H1 (cell line): ENCODE results near the gene RARA. TPM values are rescaled to one million over a fixed set of nuclear protein-coding genes. Genes with fewer than 3 reads are reported as not detected.

Experiments
- CTCF ChIA-PET: fragments of 300-600 bp; sonication (Branson Sonifier 250); formaldehyde crosslinking; loops from one replicate; lab custom pipeline; 2021; ENCODE audit not compliant: partially characterized antibody; lab: Charles Lee
- POLR2A ChIA-PET: fragments of 300-600 bp; sonication (Branson Sonifier 250); formaldehyde crosslinking; loops from one replicate; lab custom pipeline; 2021; ENCODE audit warnings: inconsistent platforms; ENCODE audit not compliant: partially characterized antibody; lab: Charles Lee
- DNase-seq, 2 experiments: peaks; one replicate each; pipeline versions ENCODE4 v3.0.0 to v3.0.0-alpha.2; 2010 to 2022; ENCODE audit warnings: low spot score in 2 of 2, low read depth in 1 of 2, mixed read lengths in 1 of 2
- FAIRE-seq: peaks from 2 replicates; lab custom pipeline; 2011; peaks lifted over from hg19 to GRCh38; lab: Jason Lieb, UNC
- H2AFZ ChIP-seq: 2 replicates; pipeline ENCODE4 v1.8.1; 2012; ENCODE audit warnings: low read length, inconsistent platforms
- H2AK5ac ChIP-seq: 2 replicates; pipeline ENCODE4 v1.6.1; 2013; ENCODE audit warnings: low read depth, low read length
- H2BK120ac ChIP-seq: replicated peaks from 2 replicates; pipeline ENCODE3; 2013; ENCODE audit warnings: low read depth, low read length, inconsistent platforms
- H2BK12ac ChIP-seq: 2 replicates; pipeline ENCODE4 v1.6.1; 2013; ENCODE audit warnings: low read depth, low read length
- H2BK15ac ChIP-seq: 2 replicates; pipeline ENCODE4 v1.6.1; 2013; ENCODE audit warnings: low read length
- H2BK20ac ChIP-seq: 2 replicates; pipeline ENCODE4 v1.6.1; 2013; ENCODE audit warnings: low read length
- H2BK5ac ChIP-seq: 2 replicates; pipeline ENCODE4 v1.6.1; 2013; ENCODE audit warnings: low read depth, low read length
- H3K14ac ChIP-seq: 2 replicates; pipeline ENCODE4 v1.6.1; 2013; ENCODE audit warnings: inconsistent platforms; ENCODE audit not compliant: insufficient read length
- H3K18ac ChIP-seq: 2 replicates; pipeline ENCODE4 v1.6.1; 2013; ENCODE audit warnings: low read length; ENCODE audit errors: extremely low read depth
- H3K23ac ChIP-seq: 2 replicates; pipeline ENCODE4 v1.6.1; 2013; ENCODE audit warnings: inconsistent platforms; ENCODE audit not compliant: insufficient read length
- H3K23me2 ChIP-seq: 2 replicates; pipeline ENCODE4 v1.6.1; 2013; ENCODE audit warnings: low read depth, low read length
- H3K27ac ChIP-seq: 2 replicates; pipeline ENCODE4 v1.6.1; 2011; ENCODE audit warnings: low read depth, low read length, inconsistent platforms
- H3K27me3 ChIP-seq, 4 experiments: replicated peaks in 1 of 4; 1 replicate in 1 of 4; 2 replicates in 3 of 4; pipeline versions ENCODE4 v1.6.1 to v1.8.1; 2011 to 2013; ENCODE audit warnings: low read length in 3 of 4, mild to moderate bottlenecking in 3 of 4, inconsistent platforms in 2 of 4, mixed read lengths in 2 of 4, moderate library complexity in 1 of 4; ENCODE audit not compliant: control insufficient read depth in 3 of 4, insufficient read depth in 3 of 4; ENCODE audit errors: extremely low read depth in 1 of 4
- H3K36me3 ChIP-seq, 4 experiments: 2 replicates each; pipeline versions ENCODE4 v1.6.1 to v1.8.1; 2011 to 2013; ENCODE audit warnings: mild to moderate bottlenecking in 4 of 4, low read length in 3 of 4, moderate library complexity in 2 of 4, control low read depth in 1 of 4, inconsistent platforms in 1 of 4; ENCODE audit not compliant: insufficient read depth in 4 of 4, control insufficient read depth in 2 of 4
- H3K4ac ChIP-seq: replicated peaks from 2 replicates; pipeline ENCODE3; 2013; ENCODE audit warnings: low read length, low read depth, mixed read lengths, inconsistent platforms; ENCODE audit not compliant: insufficient read length
- H3K4me1 ChIP-seq, 4 experiments: replicated peaks in 1 of 4; 1 replicate in 1 of 4; 2 replicates in 3 of 4; pipeline versions ENCODE4 v1.6.1 to v1.8.1; 2011 to 2013; ENCODE audit warnings: low read length in 3 of 4, inconsistent platforms in 2 of 4, mixed read lengths in 1 of 4; ENCODE audit not compliant: insufficient read depth in 4 of 4, control insufficient read depth in 3 of 4
- H3K4me2 ChIP-seq, 2 experiments: 2 replicates each; pipeline versions ENCODE4 v1.6.1 to v1.8.1; 2011 to 2013; ENCODE audit warnings: low read depth in 2 of 2, low read length in 2 of 2, control low read depth in 1 of 2, inconsistent platforms in 1 of 2, mild to moderate bottlenecking in 1 of 2; ENCODE audit not compliant: insufficient read depth in 1 of 2
- H3K4me3 ChIP-seq, 4 experiments: fragments of 200-600, 300-600 bp in 1 of 4; sonication (generic), shearing (Covaris generic), sonication (Bioruptor Twin) in 1 of 4; 2 replicates each; pipeline versions ENCODE4 v1.5.1 to v1.8.1; 2011 to 2016; ENCODE audit warnings: low read length in 4 of 4, low read depth in 3 of 4, control low read depth in 2 of 4, inconsistent platforms in 2 of 4, mild to moderate bottlenecking in 2 of 4, mixed read lengths in 1 of 4, moderate library complexity in 1 of 4; ENCODE audit not compliant: insufficient read depth in 2 of 4; ENCODE audit errors: extremely low read depth in 1 of 4
- H3K56ac ChIP-seq: replicated peaks from 2 replicates; pipeline ENCODE3; 2013; ENCODE audit warnings: low read depth, mild to moderate bottlenecking, mixed read lengths, low read length, inconsistent platforms; ENCODE audit not compliant: insufficient read length
- H3K79me1 ChIP-seq: 2 replicates; pipeline ENCODE4 v1.6.1; 2013; ENCODE audit warnings: low read depth, low read length, control low read depth
- H3K79me2 ChIP-seq, 2 experiments: 2 replicates each; pipeline versions ENCODE4 v1.6.1 to v1.8.1; 2012 to 2013; ENCODE audit warnings: low read length in 2 of 2, mild to moderate bottlenecking in 2 of 2, inconsistent platforms in 1 of 2; ENCODE audit not compliant: insufficient read depth in 2 of 2, control insufficient read depth in 1 of 2
- H3K9ac ChIP-seq, 4 experiments: replicated peaks in 1 of 4; 1 replicate in 1 of 4; 2 replicates in 3 of 4; pipeline versions ENCODE4 v1.6.1 to v1.8.1; 2011 to 2013; ENCODE audit warnings: low read depth in 3 of 4, low read length in 3 of 4, control low read depth in 2 of 4, mild to moderate bottlenecking in 2 of 4, moderate library complexity in 2 of 4, inconsistent platforms in 1 of 4; ENCODE audit errors: extremely low read depth in 1 of 4
- H3K9me3 ChIP-seq, 2 experiments: 2 replicates each; pipeline versions ENCODE4 v1.6.1 to v1.8.1; 2012 to 2013; ENCODE audit warnings: mild to moderate bottlenecking in 2 of 2, moderate library complexity in 2 of 2, control low read depth in 1 of 2, inconsistent platforms in 1 of 2, low read depth in 1 of 2, low read length in 1 of 2, mixed read lengths in 1 of 2; ENCODE audit not compliant: insufficient read depth in 2 of 2
- H4K20me1 ChIP-seq, 2 experiments: replicated peaks in 1 of 2; 2 replicates each; pipeline versions ENCODE3 to v1.8.1; 2011 to 2013; ENCODE audit warnings: inconsistent platforms in 2 of 2, low read length in 2 of 2, mild to moderate bottlenecking in 1 of 2; ENCODE audit not compliant: insufficient read depth in 2 of 2, control insufficient read depth in 1 of 2
- H4K5ac ChIP-seq: 2 replicates; pipeline ENCODE4 v1.6.1; 2013; ENCODE audit warnings: low read length, low read depth, mixed read lengths, inconsistent platforms; ENCODE audit not compliant: insufficient read length
- H4K8ac ChIP-seq: 2 replicates; pipeline ENCODE4 v1.8.0; 2013; ENCODE audit warnings: mild to moderate bottlenecking, moderate library complexity, low read length, inconsistent platforms; ENCODE audit not compliant: insufficient read depth; ENCODE audit errors: extremely low read depth
- H4K91ac ChIP-seq: replicated peaks from 2 replicates; pipeline ENCODE3; 2013; ENCODE audit warnings: low read length, mixed read lengths, inconsistent platforms; ENCODE audit not compliant: insufficient read length
- POLR2AphosphoS5 ChIP-seq: IDR thresholded peaks from 2 replicates; pipeline ENCODE4 v1.6.1; 2011; ENCODE audit warnings: low read depth, low read length
- WGBS, 2 experiments: shearing (Covaris generic) in 1 of 2; methylation state at CpG; one replicate each; pipeline versions ENCODE4 v1.1.6 to v1.1.7; 2013 to 2015; ENCODE audit warnings: low lambda C conversion rate in 2 of 2, mixed read lengths in 2 of 2, inconsistent platforms in 1 of 2, low coverage in 1 of 2, missing lambda C conversion rate in 1 of 2; ENCODE audit not compliant: insufficient replicate concordance in 2 of 2, insufficient coverage in 1 of 2, insufficient read length in 1 of 2; ENCODE audit errors: extremely low coverage in 1 of 2, missing lambda C conversion rate in 1 of 2; 5-methylcytosine and 5-hydroxymethylcytosine counted together
- polyA plus RNA-seq, 7 experiments: library from polyadenylated mRNA; depleted of rRNA in 3 of 7; stranded (reverse) in 5 of 7; unstranded in 2 of 7; fragments of >200 nt in 5 of 7; fragments of 200-250 nt in 2 of 7; gene quantifications; 1 replicate in 5 of 7; 2 replicates in 1 of 7; 4 replicates in 1 of 7; pipeline versions ENCODE4 v1.2.1 to v1.2.3, GENCODE V29; 2011 to 2013; ENCODE audit warnings: missing spikeins in 2 of 7, mixed read lengths in 2 of 7
- total RNA-seq: library from RNA; stranded (reverse); fragmentation: NEBNext Ultra II Directional; extraction: Animal tissue kit (Norgen Biotek cat#: 25700); gene quantifications from 2 replicates; pipeline ENCODE4 v1.2.1, GENCODE V29; 2021
- TF ChIP-seq, protein P1 (sequence below): IDR thresholded peaks from 2 replicates; pipeline ENCODE4 v1.6.1; 2012; ENCODE audit warnings: inconsistent platforms

Gene RARA
- total and polyA plus RNA-seq, 2 of the 8 experiments (the other 6 are each of a cell fraction or from before 2014, with no cell fraction given), result 4.4 to 16.5 TPM

DNA sequence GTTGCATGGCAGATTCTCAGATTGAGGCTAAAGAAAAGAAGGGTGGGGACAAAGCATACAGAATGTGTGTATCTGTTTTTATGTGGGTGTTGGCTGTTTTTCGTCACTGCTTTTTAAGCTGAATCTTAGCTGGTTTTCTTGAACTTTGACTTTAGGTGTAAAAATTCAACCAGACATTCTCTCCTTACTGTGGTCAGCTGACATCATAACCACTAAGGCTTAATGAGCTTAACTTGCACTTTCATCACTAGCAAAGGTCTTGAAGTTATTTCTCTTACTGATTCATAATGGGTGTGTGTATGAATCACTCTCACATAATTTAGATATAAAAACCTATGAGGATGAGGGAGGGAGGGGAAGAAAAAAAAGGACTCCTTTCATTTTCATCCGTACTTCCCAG, 25.3 kb upstream of the RARA start:
- H3K79me1 ChIP-seq, result no peaks in the 10 kb centered on the region
- H3K79me2 ChIP-seq, result peaks cover 0 to 9% of the 10 kb centered on the region in 2 experiments; a peak in 2 of 4 replicates
- no peak overlapping the region for H4K5ac ChIP-seq
- H3K23me2 ChIP-seq, result no peaks in the 10 kb centered on the region
- H3K27me3 ChIP-seq, result no peaks in the 10 kb centered on the region
- 97% methylated on average over 2 of the region's 2 CpGs; no CpG with 5 or more reads in 1 of the 2 experiments for WGBS, 2 experiments
- H3K4me3 ChIP-seq, result no peak overlapping the region
- H3K27ac ChIP-seq, result no peak overlapping the region
- no peak overlapping the region for H4K8ac ChIP-seq
- no peak overlapping the region for H3K4ac ChIP-seq
- peaks cover 2 to 5% (median 5%) of the 10 kb centered on the region in 4 experiments; a peak in 5 of 7 replicates for H3K4me1 ChIP-seq
- no peak overlapping the region for H2BK5ac ChIP-seq
- H3K14ac ChIP-seq, result no peak overlapping the region
- H3K36me3 ChIP-seq, result peaks cover 0 to 17% (median 8%) of the 10 kb centered on the region in 4 experiments; a peak in 5 of 8 replicates
- H2AFZ ChIP-seq, result no peak overlapping the region
- H2BK15ac ChIP-seq, result no peak overlapping the region
- ChIA-PET POLR2A (interaction anchor here (1.7 to 31.2 kb wide), 2 partner anchors 17 to 24 kb away, joined by 5 to 540 read pairs; partner anchors contain the start of gene RARA), CTCF (interaction anchor here (0.6 to 2.8 kb wide), 7 partner anchors 12 to 261 kb away, joined by 3 to 10 read pairs (median 3); no protein-coding TSS in a partner anchor)
- H2BK120ac ChIP-seq, result no peak overlapping the region
- no peak overlapping the region for H3K56ac ChIP-seq
- H2BK12ac ChIP-seq, result no peak overlapping the region
- DNase-seq (no peak), FAIRE-seq (no peak)
- H3K4me2 ChIP-seq, result no peak overlapping the region
- no peak overlapping the region for H2BK20ac ChIP-seq
- no peaks in the 10 kb centered on the region for H4K20me1 ChIP-seq
- H3K23ac ChIP-seq, result no peak overlapping the region
- no peaks in the 10 kb centered on the region for H3K9me3 ChIP-seq
- H2AK5ac ChIP-seq, result no peak overlapping the region
- no peak overlapping the region for H3K18ac ChIP-seq
- H3K9ac ChIP-seq, result no peak overlapping the region
- no peak overlapping the region for H4K91ac ChIP-seq
- TF ChIP-seq POLR2AphosphoS5, result no peak
- TF ChIP-seq, protein P1, sequence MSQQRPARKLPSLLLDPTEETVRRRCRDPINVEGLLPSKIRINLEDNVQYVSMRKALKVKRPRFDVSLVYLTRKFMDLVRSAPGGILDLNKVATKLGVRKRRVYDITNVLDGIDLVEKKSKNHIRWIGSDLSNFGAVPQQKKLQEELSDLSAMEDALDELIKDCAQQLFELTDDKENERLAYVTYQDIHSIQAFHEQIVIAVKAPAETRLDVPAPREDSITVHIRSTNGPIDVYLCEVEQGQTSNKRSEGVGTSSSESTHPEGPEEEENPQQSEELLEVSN, result no peak
